ENCODE results near the gene GLI1. TPM values are rescaled to one million over a fixed set of nuclear protein-coding genes. Genes with fewer than 3 reads are reported as not detected.

GLI1 gene
- polyA plus RNA-seq, 4 donors, result 15.0 to 31.1 (median 19.3) TPM

GRCh38 chr12:57459055-57459749 lies 383 bp upstream of the GLI1 start:
- peak; percentile 90 to 95 (median 93) for DNase-seq (ENCODE audit: low read depth in 4 of 4, low spot score in 2 of 4)

GRCh38 chr12:57460468-57460784 lies 841 bp downstream of the GLI1 start:
- DNase-seq (ENCODE audit: low read depth in 4 of 4, low spot score in 2 of 4), result no peak

- no peak for DNase-seq (ENCODE audit: low read depth in 4 of 4, low spot score in 2 of 4)
Measured at GRCh38 chr12:57460841-57461275, 1.3 kb downstream of the GLI1 start.

GRCh38 chr12:57461276-57461916 lies 1.8 kb downstream of the GLI1 start:
- peak in 3 of 4 donors; percentile 62 to 69 (median 66) for DNase-seq (ENCODE audit: low read depth in 4 of 4, low spot score in 2 of 4)

DNA sequence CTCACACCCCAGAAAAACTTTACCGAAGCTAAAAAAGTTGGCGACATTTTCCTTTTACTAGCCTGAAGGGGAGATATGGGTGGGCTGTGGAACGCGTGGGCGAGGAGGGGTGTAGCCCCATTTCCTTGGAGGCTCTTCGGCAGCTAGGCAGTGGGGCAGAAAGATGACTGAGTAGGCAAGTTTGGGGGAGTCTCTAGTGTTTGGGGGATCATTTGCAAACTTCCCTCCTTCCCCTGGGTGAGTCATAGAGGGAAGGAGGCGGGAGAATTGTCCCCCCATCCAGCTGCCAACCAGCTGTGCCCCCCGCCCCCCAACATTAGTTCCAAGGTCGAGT lies 2.3 kb downstream of the GLI1 start:
- no peak for DNase-seq (ENCODE audit: low read depth in 4 of 4, low spot score in 2 of 4)

GRCh38 chr12:57462251-57462911 lies 2.8 kb downstream of the GLI1 start:
- peak; percentile 74 to 95 (median 84) for DNase-seq (ENCODE audit: low read depth in 4 of 4, low spot score in 2 of 4)

DNA sequence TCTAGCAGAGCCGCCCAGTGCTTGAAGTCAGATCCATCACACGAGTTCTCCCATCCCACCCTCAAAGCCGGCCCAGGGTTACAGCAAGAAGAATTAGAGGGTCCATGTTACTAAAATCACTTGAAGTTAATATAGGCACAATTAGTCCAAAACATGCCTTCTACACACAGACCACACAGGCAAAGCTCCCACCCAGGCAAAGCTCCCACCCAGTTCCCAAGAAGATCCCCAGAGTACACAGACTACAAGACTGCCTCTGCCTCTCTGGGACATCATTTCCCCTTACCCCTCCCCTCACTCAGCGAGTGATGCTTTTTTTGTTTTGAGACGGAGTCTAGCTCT lies 3.3 kb downstream of the GLI1 start:
- DNase-seq (ENCODE audit: low read depth in 4 of 4, low spot score in 2 of 4), result no peak

DNA sequence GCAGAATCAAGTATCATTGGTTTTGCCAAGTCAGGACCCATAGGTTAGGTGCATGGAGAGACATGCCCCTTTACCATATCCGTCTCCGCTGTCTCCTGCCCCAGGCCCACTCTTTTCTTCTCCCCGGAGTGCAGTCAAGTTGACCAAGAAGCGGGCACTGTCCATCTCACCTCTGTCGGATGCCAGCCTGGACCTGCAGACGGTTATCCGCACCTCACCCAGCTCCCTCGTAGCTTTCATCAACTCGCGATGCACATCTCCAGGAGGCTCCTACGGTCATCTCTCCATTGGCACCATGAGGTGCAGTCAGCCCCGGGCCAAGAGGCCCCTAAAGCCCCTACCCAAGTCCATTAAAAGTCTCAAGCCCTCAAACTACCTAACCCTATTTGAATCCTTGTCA lies 5.0 kb downstream of the GLI1 start:
- DNase-seq (ENCODE audit: low read depth in 4 of 4, low spot score in 2 of 4), result no peak

- no peak for DNase-seq (ENCODE audit: low read depth in 4 of 4, low spot score in 2 of 4)
Measured at GRCh38 chr12:57465030-57465746, 5.6 kb downstream of the GLI1 start.

DNA sequence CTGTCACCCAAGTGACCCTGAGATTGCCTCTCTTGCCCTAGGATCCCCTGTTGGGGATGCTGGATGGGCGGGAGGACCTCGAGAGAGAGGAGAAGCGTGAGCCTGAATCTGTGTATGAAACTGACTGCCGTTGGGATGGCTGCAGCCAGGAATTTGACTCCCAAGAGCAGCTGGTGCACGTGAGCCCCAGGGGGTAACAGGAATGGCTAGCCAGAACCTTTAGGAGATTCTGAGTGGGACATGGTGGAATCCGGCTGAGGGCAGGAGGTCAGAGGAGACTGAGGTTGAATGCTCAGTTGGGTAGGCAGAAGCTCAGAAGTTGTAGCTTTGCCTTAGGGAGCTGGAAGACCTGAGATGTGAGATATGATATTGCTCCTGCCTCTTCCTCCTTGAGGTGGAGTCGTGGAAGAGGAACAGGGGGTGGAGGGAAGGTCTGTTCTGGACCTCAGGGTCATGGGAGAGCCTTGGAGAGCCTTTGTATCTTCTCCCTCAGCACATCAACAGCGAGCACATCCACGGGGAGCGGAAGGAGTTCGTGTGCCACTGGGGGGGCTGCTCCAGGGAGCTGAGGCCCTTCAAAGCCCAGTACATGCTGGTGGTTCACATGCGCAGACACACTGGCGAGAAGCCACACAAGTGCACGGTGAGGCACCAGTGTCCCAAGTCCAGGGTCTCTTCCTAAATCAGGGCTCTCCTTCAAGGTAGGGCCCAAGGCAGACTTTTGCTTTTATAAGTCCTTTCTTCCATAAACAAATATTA lies 6.3 kb downstream of the GLI1 start:
- DNase-seq (ENCODE audit: low read depth in 4 of 4, low spot score in 2 of 4), result no peak

DNA sequence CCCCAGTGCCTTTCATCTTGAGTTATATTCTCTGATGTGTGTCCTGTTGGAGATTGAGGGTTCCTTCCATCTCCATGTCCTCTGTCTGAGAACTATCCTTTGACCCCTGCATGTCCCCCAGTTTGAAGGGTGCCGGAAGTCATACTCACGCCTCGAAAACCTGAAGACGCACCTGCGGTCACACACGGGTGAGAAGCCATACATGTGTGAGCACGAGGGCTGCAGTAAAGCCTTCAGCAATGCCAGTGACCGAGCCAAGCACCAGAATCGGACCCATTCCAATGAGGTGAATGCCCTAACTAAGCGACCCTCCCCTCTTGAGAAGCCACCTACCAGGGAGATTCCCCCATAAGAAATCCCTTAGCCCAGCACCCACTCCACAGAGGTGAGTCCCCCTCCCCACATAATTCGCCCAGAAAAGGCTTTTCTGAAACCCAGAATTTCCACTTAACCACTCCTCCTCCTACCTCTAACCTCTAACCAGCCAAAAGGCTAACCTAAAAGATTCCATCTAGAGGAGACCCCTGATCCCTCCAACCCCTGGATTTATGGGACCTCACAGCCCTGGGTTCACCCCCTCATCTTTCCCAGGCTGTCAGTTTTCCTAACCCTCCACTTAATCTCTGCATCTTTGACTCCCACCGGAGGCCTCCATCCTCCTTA lies 7.8 kb downstream of the GLI1 start:
- DNase-seq (ENCODE audit: low read depth in 4 of 4, low spot score in 2 of 4), result no peak

DNA sequence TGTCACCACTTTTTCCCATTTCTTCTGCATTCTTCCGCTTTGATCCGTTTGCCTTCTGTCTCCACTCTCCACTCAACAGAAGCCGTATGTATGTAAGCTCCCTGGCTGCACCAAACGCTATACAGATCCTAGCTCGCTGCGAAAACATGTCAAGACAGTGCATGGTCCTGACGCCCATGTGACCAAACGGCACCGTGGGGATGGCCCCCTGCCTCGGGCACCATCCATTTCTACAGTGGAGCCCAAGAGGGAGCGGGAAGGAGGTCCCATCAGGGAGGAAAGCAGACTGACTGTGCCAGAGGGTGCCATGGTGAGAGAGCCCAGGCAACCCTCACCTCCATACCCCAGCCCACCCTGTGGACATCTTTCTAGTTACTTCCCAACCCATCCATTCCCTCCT lies 8.3 kb downstream of the GLI1 start:
- no peak for DNase-seq (ENCODE audit: low read depth in 4 of 4, low spot score in 2 of 4)

DNA sequence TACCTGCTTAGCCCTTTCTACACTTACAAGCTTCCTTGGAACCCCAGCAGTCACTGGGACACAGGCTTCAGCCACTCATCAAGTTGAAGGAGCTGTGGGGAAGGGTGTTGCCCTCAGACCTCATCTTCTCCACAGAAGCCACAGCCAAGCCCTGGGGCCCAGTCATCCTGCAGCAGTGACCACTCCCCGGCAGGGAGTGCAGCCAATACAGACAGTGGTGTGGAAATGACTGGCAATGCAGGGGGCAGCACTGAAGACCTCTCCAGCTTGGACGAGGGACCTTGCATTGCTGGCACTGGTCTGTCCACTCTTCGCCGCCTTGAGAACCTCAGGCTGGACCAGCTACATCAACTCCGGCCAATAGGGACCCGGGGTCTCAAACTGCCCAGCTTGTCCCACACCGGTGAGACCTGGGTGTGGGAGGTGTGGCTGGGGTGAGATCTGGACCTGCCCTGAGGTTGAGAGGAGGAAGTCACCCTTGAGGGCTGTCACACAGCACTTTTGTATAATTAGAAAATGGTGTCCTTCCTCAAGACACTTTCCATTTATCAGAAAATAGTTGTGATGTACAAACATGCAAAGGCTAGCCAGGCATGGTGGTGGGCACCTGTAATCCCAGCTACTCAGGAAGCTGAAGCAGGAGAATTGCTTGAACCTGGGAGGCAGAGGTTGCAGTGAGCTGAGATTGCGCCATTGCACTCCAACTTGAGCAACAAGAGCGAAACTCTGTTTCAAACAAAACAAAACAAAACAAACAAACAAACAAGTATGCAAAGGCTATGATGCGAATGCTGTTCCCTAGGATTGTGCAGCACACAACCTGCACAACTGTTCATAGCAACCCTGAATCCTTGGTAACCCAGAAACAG lies 9.9 kb downstream of the GLI1 start:
- DNase-seq (ENCODE audit: low read depth in 4 of 4, low spot score in 2 of 4), result no peak

GRCh38 chr12:57470286-57470969 lies 10.8 kb downstream of the GLI1 start:
- DNase-seq (ENCODE audit: low read depth in 4 of 4, low spot score in 2 of 4), result no peak

- no peak for DNase-seq (ENCODE audit: low read depth in 4 of 4, low spot score in 2 of 4)
Measured at GRCh38 chr12:57470970-57471656, 11.5 kb downstream of the GLI1 start.

DNA sequence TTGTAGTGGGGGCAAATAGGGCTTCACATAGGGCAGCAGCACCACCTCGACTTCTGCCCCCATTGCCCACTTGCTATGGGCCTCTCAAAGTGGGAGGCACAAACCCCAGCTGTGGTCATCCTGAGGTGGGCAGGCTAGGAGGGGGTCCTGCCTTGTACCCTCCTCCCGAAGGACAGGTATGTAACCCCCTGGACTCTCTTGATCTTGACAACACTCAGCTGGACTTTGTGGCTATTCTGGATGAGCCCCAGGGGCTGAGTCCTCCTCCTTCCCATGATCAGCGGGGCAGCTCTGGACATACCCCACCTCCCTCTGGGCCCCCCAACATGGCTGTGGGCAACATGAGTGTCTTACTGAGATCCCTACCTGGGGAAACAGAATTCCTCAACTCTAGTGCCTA lies 12.1 kb downstream of the GLI1 start:
- DNase-seq (ENCODE audit: low read depth in 4 of 4, low spot score in 2 of 4), result no peak

- DNase-seq (ENCODE audit: low read depth in 4 of 4, low spot score in 2 of 4), result no peak
Measured at GRCh38 chr12:57472391-57472790, 12.8 kb downstream of the GLI1 start.

DNA sequence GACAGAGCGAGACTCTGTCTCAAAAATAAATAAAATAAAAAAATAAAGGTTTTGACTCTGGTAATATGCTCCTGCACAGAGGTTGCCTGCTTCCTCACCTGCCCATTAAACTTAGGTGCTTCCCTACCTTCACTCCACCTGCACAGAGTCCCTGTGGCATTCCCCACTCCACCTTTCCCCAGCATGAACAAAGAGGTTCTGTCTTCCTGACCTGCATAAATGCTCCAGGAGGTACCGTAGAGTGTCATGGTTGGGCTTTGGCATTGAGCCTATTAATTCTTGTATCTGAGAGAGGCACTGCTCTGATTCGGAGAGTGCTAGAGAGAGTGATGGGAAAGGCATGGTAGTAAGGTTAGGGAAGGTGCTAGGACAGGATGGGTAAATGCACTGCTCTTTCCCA lies 13.8 kb downstream of the GLI1 start:
- no peak for DNase-seq (ENCODE audit: low read depth in 4 of 4, low spot score in 2 of 4)
